Loucy (cell line): Measurements from ENCODE around the gene BMS1.

Experiments
- H2AFZ ChIP-seq: fragments of 200-600 bp; sonication (generic); 2 replicates; pipeline ENCODE4 v1.6.0; 2016; ENCODE audit warnings: antibody characterized with exemption, mild to moderate bottlenecking, low read length, moderate library complexity
- H3F3A ChIP-seq: fragments of 200-600 bp; 2 replicates; pipeline ENCODE4 v1.6.0; 2016; ENCODE audit warnings: antibody characterized with exemption, low read depth, mild to moderate bottlenecking
- H3K27me3 ChIP-seq: fragments of 200-600 bp; sonication (generic); 2 replicates; pipeline ENCODE4 v1.6.1; 2014; ENCODE audit warnings: low read length, mild to moderate bottlenecking; ENCODE audit not compliant: insufficient read depth, poor library complexity, severe bottlenecking
- H3K36me3 ChIP-seq: fragments of 200-600 bp; sonication (generic); 2 replicates; pipeline ENCODE4 v1.6.1; 2016; ENCODE audit warnings: low read length; ENCODE audit not compliant: insufficient read depth
- H3K4me1 ChIP-seq: fragments of 200-600 bp; sonication (generic); 2 replicates; pipeline ENCODE4 v1.5.1; 2014; ENCODE audit warnings: low read length, mild to moderate bottlenecking; ENCODE audit not compliant: insufficient read depth, poor library complexity, severe bottlenecking
- H3K4me2 ChIP-seq: fragments of 200-600 bp; sonication (generic); 2 replicates; pipeline ENCODE4 v1.6.0; 2014; ENCODE audit warnings: antibody characterized with exemption, low read length, low read depth, mild to moderate bottlenecking; ENCODE audit not compliant: poor library complexity, severe bottlenecking
- H3K4me3 ChIP-seq: fragments of 200-600 bp; sonication (generic); 2 replicates; pipeline ENCODE4 v1.5.1; 2014; ENCODE audit warnings: low read length, mild to moderate bottlenecking, mixed read lengths; ENCODE audit not compliant: poor library complexity, severe bottlenecking
- H3K79me2 ChIP-seq: fragments of 200-600 bp; sonication (generic); 2 replicates; pipeline ENCODE4 v1.6.1; 2014; ENCODE audit warnings: low read length; ENCODE audit not compliant: insufficient read depth
- H3K9ac ChIP-seq: fragments of 200-600 bp; sonication (generic); 2 replicates; pipeline ENCODE4 v1.6.0; 2014; ENCODE audit warnings: mild to moderate bottlenecking, low read depth, low read length, moderate library complexity; ENCODE audit not compliant: poor library complexity, severe bottlenecking
- H3K9me2 ChIP-seq: fragments of 200-600 bp; sonication (generic); replicated peaks from 2 replicates; pipeline ENCODE4 v1.6.1; 2016; ENCODE audit warnings: low read depth, low read length, mixed read lengths
- H3K9me3 ChIP-seq: fragments of 200-600 bp; sonication (generic); 2 replicates; pipeline ENCODE4 v1.6.1; 2014; ENCODE audit warnings: mild to moderate bottlenecking, antibody characterized with exemption, low read length, low read depth; ENCODE audit not compliant: insufficient read depth
- H4K20me1 ChIP-seq: fragments of 200-600 bp; sonication (generic); 2 replicates; pipeline ENCODE4 v1.6.0; 2014; ENCODE audit warnings: antibody characterized with exemption, low read length, mild to moderate bottlenecking; ENCODE audit not compliant: insufficient read depth, poor library complexity, severe bottlenecking
- EZH2phosphoT487 ChIP-seq: fragments of 200-600 bp; IDR thresholded peaks from 2 replicates; pipeline ENCODE4 v1.6.1; 2018; ENCODE audit warnings: antibody characterized with exemption, mild to moderate bottlenecking, moderate library complexity, borderline replicate concordance
- TF ChIP-seq, protein P1 (sequence below): fragments of 200-600 bp; sonication (generic); conservative IDR thresholded peaks from 2 replicates; pipeline ENCODE4 v1.5.1; 2014; ENCODE audit warnings: mild to moderate bottlenecking, antibody characterized with exemption, low read length

The BMS1 gene

GRCh38 chr10:42753507-42754154, 29.0 kb upstream of the BMS1 start:
- Histone ChIP-seq H3K9me2 (no peaks in the 10 kb centered on the region), H3K36me3 (no peaks in the 10 kb centered on the region), H3K9me3 (peaks cover 3% of the 10 kb centered on the region; the same call in 1 of the 2 replicates), H3K4me1 (no peaks in the 10 kb centered on the region), H2AFZ (no peak overlapping the region), H4K20me1 (no peaks in the 10 kb centered on the region), H3K79me2 (no peaks in the 10 kb centered on the region), H3K4me2 (no peak overlapping the region), H3K9ac (no peak overlapping the region), H3K4me3 (no peak overlapping the region), H3K27me3 (no peaks in the 10 kb centered on the region), H3F3A (no peaks in the 10 kb centered on the region)
- TF ChIP-seq EZH2phosphoT487, result no peak
- TF ChIP-seq, protein P1, sequence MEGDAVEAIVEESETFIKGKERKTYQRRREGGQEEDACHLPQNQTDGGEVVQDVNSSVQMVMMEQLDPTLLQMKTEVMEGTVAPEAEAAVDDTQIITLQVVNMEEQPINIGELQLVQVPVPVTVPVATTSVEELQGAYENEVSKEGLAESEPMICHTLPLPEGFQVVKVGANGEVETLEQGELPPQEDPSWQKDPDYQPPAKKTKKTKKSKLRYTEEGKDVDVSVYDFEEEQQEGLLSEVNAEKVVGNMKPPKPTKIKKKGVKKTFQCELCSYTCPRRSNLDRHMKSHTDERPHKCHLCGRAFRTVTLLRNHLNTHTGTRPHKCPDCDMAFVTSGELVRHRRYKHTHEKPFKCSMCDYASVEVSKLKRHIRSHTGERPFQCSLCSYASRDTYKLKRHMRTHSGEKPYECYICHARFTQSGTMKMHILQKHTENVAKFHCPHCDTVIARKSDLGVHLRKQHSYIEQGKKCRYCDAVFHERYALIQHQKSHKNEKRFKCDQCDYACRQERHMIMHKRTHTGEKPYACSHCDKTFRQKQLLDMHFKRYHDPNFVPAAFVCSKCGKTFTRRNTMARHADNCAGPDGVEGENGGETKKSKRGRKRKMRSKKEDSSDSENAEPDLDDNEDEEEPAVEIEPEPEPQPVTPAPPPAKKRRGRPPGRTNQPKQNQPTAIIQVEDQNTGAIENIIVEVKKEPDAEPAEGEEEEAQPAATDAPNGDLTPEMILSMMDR, result no peak

DNA sequence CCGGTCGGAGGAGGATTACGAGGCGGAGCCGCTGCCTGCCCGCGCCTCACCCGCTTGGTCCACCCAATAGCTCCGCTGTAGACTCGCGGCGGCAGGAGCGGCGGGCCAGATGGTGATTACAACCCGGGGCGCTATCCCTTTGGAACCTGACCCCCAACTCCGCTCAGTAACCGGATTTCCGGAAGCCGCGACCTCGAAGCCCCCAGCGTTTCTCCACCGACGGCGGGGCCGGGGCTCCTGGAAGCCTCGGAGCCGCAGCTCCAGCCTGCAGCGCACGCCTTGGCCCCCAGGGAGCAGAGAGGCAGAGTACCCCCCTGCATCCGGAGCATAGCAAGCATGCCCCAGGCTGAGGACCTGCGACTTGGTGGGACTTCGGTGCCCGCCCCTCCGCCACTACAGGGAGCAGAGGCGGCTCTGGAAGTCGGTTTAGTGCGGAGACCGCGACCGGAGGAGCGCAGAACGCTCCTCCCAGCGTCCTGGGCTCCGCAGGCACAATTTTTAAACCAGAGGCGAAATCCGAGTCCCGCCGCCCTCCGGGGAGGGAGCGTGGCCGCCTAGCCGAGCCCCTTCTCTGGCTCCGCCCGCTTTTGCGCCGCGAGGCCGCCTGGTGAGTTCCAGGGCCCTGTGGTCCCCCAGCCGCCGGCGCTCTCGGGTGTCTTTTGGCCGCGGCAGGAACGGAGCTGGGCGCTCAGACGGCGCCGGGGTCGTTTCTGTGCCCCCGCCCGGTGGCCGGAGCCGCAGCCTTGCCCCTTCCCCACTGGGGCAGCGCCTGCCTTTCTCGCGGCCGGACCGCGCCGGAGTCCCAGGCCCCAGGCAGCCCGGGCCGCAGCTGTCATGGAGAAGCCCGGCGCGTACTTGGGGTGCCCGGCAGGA, 28.2 kb upstream of the BMS1 start:
- Histone ChIP-seq H3F3A (no peaks in the 10 kb centered on the region), H3K4me1 (no peaks in the 10 kb centered on the region), H4K20me1 (no peaks in the 10 kb centered on the region), H3K4me2 (no peak overlapping the region), H3K27me3 (no peaks in the 10 kb centered on the region), H3K9ac (no peak overlapping the region), H3K4me3 (no peak overlapping the region), H2AFZ (no peak overlapping the region), H3K9me3 (peaks cover 3% of the 10 kb centered on the region; the same call in 1 of the 2 replicates), H3K9me2 (no peaks in the 10 kb centered on the region), H3K79me2 (no peaks in the 10 kb centered on the region), H3K36me3 (no peaks in the 10 kb centered on the region)
- TF ChIP-seq, protein P1, result no peak
- TF ChIP-seq EZH2phosphoT487, result no peak

DNA sequence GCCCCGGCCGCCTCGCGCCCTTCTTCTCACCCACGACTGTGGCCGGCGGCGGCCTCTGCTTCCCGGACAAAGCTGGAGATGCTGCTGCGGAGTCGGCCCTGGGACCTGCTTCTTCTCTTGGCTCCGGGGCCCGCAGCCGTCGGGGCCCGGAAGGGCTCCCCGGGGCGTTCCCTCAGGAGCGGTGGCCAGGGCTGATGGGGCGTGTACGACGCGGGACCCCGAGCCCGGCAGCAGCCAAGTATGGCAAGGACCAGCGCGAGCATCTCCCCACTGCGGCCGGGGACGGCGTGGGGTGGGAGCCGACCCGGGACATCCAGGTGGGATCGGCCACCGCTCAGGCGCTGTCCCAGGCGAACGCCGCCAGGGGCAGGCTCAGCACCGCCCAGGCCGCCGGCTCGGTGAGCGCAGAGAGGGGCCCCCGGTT, 27.6 kb upstream of the BMS1 start:
- no peaks in the 10 kb centered on the region for H3K4me1 ChIP-seq
- no peak overlapping the region for H3K9ac ChIP-seq
- no peaks in the 10 kb centered on the region for H3F3A ChIP-seq
- peaks cover 3% of the 10 kb centered on the region; the same call in 1 of the 2 replicates for H3K9me3 ChIP-seq
- no peaks in the 10 kb centered on the region for H3K79me2 ChIP-seq
- H2AFZ ChIP-seq, result no peak overlapping the region
- no peaks in the 10 kb centered on the region for H4K20me1 ChIP-seq
- no peaks in the 10 kb centered on the region for H3K27me3 ChIP-seq
- H3K9me2 ChIP-seq, result no peaks in the 10 kb centered on the region
- H3K4me2 ChIP-seq, result no peak overlapping the region
- TF ChIP-seq, protein P1, result no peak
- no peak for TF ChIP-seq EZH2phosphoT487
- no peaks in the 10 kb centered on the region for H3K36me3 ChIP-seq
- no peak overlapping the region for H3K4me3 ChIP-seq
